K562 (cell line): Measurements from ENCODE around the gene BCAN. TPM values are rescaled to one million over a fixed set of nuclear protein-coding genes. Genes with fewer than 3 reads are reported as not detected.

Source experiments
- COPS2 ChIP-seq: fragments of 450-650 bp; conservative IDR thresholded peaks from 2 replicates; pipeline ENCODE4 v1.6.1; 2016; ENCODE audit warnings: mild to moderate bottlenecking, moderate library complexity
- CREB1 ChIP-seq, 2 experiments: sonication (generic) in 1 of 2; formaldehyde crosslinking in 1 of 2; IDR thresholded peaks; 2 replicates each; pipeline versions ENCODE4 v1.6.1 to v1.8.0; 2012 to 2022; ENCODE audit warnings: inconsistent platforms in 1 of 2, mild to moderate bottlenecking in 1 of 2, missing genetic modification reagents in 1 of 2, moderate library complexity in 1 of 2
- DIDO1 ChIP-seq: fragments of 450-650 bp; IDR thresholded peaks from 2 replicates; pipeline ENCODE4 v1.6.1; 2016; ENCODE audit warnings: low read depth, missing biosample characterization, missing genetic modification characterization
- ELF1 ChIP-seq: fragments of 200-800 bp; sonication (Bioruptor generic); IDR thresholded peaks from 2 replicates; pipeline ENCODE4 v1.6.1; 2016; ENCODE audit warnings: missing genetic modification characterization, missing compliant biosample characterization
- GTF2F1 ChIP-seq: IDR thresholded peaks from 2 replicates; pipeline ENCODE4 v1.6.1; 2011; ENCODE audit warnings: low read depth, low read length, improper control_type of control experiment
- HOXB6 ChIP-seq: fragments of 250-450 bp; sonication (Bioruptor Pico); IDR thresholded peaks from 2 replicates; pipeline ENCODE4 v1.5.1; 2022; ENCODE audit warnings: mild to moderate bottlenecking, borderline replicate concordance
- IFI16 ChIP-seq: fragments of 250-450 bp; sonication (Bioruptor Pico); IDR thresholded peaks from 2 replicates; pipeline ENCODE4 v2.1.2; 2022; ENCODE audit warnings: mild to moderate bottlenecking, inconsistent platforms
- KDM1A ChIP-seq, 2 experiments: fragments of 450-650 bp; IDR thresholded peaks; 2 replicates each; pipeline ENCODE4 v1.6.1; 2016; ENCODE audit warnings: mild to moderate bottlenecking in 2 of 2
- KLF6 ChIP-seq: fragments of 250-450 bp; sonication (Bioruptor Pico); IDR thresholded peaks from 2 replicates; pipeline ENCODE4 v1.4.0; 2020; ENCODE audit warnings: mild to moderate bottlenecking, moderate library complexity, borderline replicate concordance
- RBM22 ChIP-seq: fragments of 200-400 bp; formaldehyde crosslinking; IDR thresholded peaks from 2 replicates; pipeline ENCODE4 v1.6.1; 2018; ENCODE audit warnings: low read length, low read depth; ENCODE audit not compliant: poor library complexity, severe bottlenecking
- RBM25 ChIP-seq: fragments of 200-400 bp; formaldehyde crosslinking; IDR thresholded peaks from 2 replicates; pipeline ENCODE4 v1.6.1; 2018; ENCODE audit warnings: low read length, low read depth, moderate library complexity; ENCODE audit not compliant: severe bottlenecking
- RBM39 ChIP-seq: fragments of 200-400 bp; formaldehyde crosslinking; optimal IDR thresholded peaks from 2 replicates; pipeline ENCODE3; 2018; ENCODE audit warnings: low read depth, low read length
- RFX5 ChIP-seq: IDR thresholded peaks from 2 replicates; pipeline ENCODE4 v1.6.1; 2011; ENCODE audit warnings: low read depth, mild to moderate bottlenecking, improper control_type of control experiment, low read length
- SMARCE1 ChIP-seq: fragments of 450-650 bp; IDR thresholded peaks from 2 replicates; pipeline ENCODE4 v1.7.1; 2016; ENCODE audit warnings: mild to moderate bottlenecking
- SP1 ChIP-seq: sonication (generic); formaldehyde crosslinking; IDR thresholded peaks from 2 replicates; pipeline ENCODE4 v1.8.1; 2022; ENCODE audit warnings: mild to moderate bottlenecking, missing genetic modification reagents
- WHSC1 ChIP-seq: IDR thresholded peaks from one replicate; pipeline ENCODE4 v1.6.1; 2012; ENCODE audit warnings: low read length, control low read depth, inconsistent platforms
- ZKSCAN1 ChIP-seq: fragments of 150-350 bp; IDR thresholded peaks from 2 replicates; pipeline ENCODE4 v1.6.1; 2016; ENCODE audit warnings: low read depth, low read length
- polyA plus RNA-seq, 8 experiments: library from polyadenylated mRNA; depleted of rRNA in 4 of 8; stranded (reverse) in 5 of 8; unstranded in 3 of 8; fragments of >200 nt; fragmentation: Nextera tagmentation in 2 of 8; fragmentation: Illumina TruSeq in 1 of 8; extraction: Ambion mirVana in 2 of 8; extraction: Trizol in 1 of 8; gene quantifications; 2 replicates each; pipeline versions ENCODE4 v1.2.1 to v1.2.3, GENCODE V29; 2011 to 2014; ENCODE audit warnings: inconsistent platforms in 1 of 8, missing spikeins in 1 of 8
- total RNA-seq, 7 experiments: library from RNA; depleted of rRNA in 6 of 7; stranded (reverse); fragments of >200 nt in 6 of 7; fragmentation: Illumina TruSeq in 2 of 7; extraction: Trizol in 2 of 7; gene quantifications; 2 replicates each; pipeline versions ENCODE4 v1.2.1 to v1.2.3, GENCODE V29; 2011 to 2021; ENCODE audit warnings: low replicate concordance in 1 of 7
- TF ChIP-seq, protein P1 (sequence below), 2 experiments: fragments of 200-800 bp in 1 of 2; sonication (Bioruptor generic) in 1 of 2; sonication (generic) in 1 of 2; formaldehyde crosslinking in 1 of 2; IDR thresholded peaks in 1 of 2; conservative IDR thresholded peaks in 1 of 2; 2 replicates each; pipeline versions ENCODE4 v1.5.0 to v1.6.1; 2016 to 2020; ENCODE audit warnings: missing compliant biosample characterization in 1 of 2, missing genetic modification characterization in 1 of 2, missing genetic modification reagents in 1 of 2
- TF ChIP-seq, protein P2 (sequence below): fragments of 450-650 bp; formaldehyde crosslinking; IDR thresholded peaks from 2 replicates; pipeline ENCODE4 v1.4.0; 2020; ENCODE audit warnings: mild to moderate bottlenecking
- TF ChIP-seq, protein P3 (sequence below): sonication (generic); formaldehyde crosslinking; IDR thresholded peaks from 2 replicates; pipeline ENCODE4 v1.8.0; 2023; ENCODE audit warnings: missing genetic modification reagents, mild to moderate bottlenecking, borderline replicate concordance

BCAN gene
- total and polyA plus RNA-seq, 9 of the 15 experiments (the other 6 are each of a cell fraction or from before 2014, with no cell fraction given) = 0.04 to 0.33 (median 0.14) TPM; not detected in 5

GRCh38 chr1:156689035-156689952, 47.4 kb downstream of the BCAN start (continued):
- TF ChIP-seq, protein P1, sequence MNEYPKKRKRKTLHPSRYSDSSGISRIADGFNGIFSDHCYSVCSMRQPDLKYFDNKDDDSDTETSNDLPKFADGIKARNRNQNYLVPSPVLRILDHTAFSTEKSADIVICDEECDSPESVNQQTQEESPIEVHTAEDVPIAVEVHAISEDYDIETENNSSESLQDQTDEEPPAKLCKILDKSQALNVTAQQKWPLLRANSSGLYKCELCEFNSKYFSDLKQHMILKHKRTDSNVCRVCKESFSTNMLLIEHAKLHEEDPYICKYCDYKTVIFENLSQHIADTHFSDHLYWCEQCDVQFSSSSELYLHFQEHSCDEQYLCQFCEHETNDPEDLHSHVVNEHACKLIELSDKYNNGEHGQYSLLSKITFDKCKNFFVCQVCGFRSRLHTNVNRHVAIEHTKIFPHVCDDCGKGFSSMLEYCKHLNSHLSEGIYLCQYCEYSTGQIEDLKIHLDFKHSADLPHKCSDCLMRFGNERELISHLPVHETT (CRISPR knock-in tag; conservative IDR thresholded peaks at IDR 0.05 in 1 of 2, IDR thresholded peaks at IDR 0.05 in 1 of 2) = no peak
- peak; percentile 65 for TF ChIP-seq RBM39
- no peak for TF ChIP-seq CREB1 (IDR thresholded peaks at IDR 0.05)
- TF ChIP-seq CREB1 (CRISPR knock-in tag; IDR thresholded peaks at IDR 0.05) = peak; percentile 46
- TF ChIP-seq COPS2 = no peak
- no peak for TF ChIP-seq KLF6 (CRISPR knock-in tag)
- TF ChIP-seq KDM1A (IDR thresholded peaks at IDR 0.05) = no peak
- TF ChIP-seq ZKSCAN1 = no peak
- TF ChIP-seq, protein P2, sequence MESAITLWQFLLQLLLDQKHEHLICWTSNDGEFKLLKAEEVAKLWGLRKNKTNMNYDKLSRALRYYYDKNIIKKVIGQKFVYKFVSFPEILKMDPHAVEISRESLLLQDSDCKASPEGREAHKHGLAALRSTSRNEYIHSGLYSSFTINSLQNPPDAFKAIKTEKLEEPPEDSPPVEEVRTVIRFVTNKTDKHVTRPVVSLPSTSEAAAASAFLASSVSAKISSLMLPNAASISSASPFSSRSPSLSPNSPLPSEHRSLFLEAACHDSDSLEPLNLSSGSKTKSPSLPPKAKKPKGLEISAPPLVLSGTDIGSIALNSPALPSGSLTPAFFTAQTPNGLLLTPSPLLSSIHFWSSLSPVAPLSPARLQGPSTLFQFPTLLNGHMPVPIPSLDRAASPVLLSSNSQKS (CRISPR knock-in tag) = no peak
- no peak for TF ChIP-seq RBM22
- TF ChIP-seq ELF1 (tag) = no peak
- no peak for TF ChIP-seq SMARCE1
- TF ChIP-seq, protein P3, sequence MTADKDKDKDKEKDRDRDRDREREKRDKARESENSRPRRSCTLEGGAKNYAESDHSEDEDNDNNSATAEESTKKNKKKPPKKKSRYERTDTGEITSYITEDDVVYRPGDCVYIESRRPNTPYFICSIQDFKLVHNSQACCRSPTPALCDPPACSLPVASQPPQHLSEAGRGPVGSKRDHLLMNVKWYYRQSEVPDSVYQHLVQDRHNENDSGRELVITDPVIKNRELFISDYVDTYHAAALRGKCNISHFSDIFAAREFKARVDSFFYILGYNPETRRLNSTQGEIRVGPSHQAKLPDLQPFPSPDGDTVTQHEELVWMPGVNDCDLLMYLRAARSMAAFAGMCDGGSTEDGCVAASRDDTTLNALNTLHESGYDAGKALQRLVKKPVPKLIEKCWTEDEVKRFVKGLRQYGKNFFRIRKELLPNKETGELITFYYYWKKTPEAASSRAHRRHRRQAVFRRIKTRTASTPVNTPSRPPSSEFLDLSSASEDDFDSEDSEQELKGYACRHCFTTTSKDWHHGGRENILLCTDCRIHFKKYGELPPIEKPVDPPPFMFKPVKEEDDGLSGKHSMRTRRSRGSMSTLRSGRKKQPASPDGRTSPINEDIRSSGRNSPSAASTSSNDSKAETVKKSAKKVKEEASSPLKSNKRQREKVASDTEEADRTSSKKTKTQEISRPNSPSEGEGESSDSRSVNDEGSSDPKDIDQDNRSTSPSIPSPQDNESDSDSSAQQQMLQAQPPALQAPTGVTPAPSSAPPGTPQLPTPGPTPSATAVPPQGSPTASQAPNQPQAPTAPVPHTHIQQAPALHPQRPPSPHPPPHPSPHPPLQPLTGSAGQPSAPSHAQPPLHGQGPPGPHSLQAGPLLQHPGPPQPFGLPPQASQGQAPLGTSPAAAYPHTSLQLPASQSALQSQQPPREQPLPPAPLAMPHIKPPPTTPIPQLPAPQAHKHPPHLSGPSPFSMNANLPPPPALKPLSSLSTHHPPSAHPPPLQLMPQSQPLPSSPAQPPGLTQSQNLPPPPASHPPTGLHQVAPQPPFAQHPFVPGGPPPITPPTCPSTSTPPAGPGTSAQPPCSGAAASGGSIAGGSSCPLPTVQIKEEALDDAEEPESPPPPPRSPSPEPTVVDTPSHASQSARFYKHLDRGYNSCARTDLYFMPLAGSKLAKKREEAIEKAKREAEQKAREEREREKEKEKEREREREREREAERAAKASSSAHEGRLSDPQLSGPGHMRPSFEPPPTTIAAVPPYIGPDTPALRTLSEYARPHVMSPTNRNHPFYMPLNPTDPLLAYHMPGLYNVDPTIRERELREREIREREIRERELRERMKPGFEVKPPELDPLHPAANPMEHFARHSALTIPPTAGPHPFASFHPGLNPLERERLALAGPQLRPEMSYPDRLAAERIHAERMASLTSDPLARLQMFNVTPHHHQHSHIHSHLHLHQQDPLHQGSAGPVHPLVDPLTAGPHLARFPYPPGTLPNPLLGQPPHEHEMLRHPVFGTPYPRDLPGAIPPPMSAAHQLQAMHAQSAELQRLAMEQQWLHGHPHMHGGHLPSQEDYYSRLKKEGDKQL = peak; percentile 65; the same call in 1 of the 2 replicates
- TF ChIP-seq WHSC1 = no peak
- TF ChIP-seq HOXB6 (CRISPR knock-in tag) = no peak
- no peak for TF ChIP-seq RFX5
- no peak for TF ChIP-seq RBM25
- TF ChIP-seq GTF2F1 = no peak
- TF ChIP-seq DIDO1 (tag) = no peak
- peak; percentile 64 for TF ChIP-seq SP1 (CRISPR knock-in tag)
- no peak for TF ChIP-seq IFI16 (CRISPR knock-in tag)
